Heart right ventricle (tissue), 16 donors: ENCODE data around the gene LOX. TPM values are rescaled to one million over a fixed set of nuclear protein-coding genes. Genes with fewer than 3 reads are reported as not detected.
A peak's percentile ranks its signal among the peaks of the same experiment; 100 is the strongest.

Experiments used
- ATAC-seq, 8 donors: fragments of 200-7000 bp; cut with Tn5 transposase; one replicate each; pipeline ENCODE4 v1.9.1; 2020; ENCODE audit warnings: mild to moderate bottlenecking in 8 of 8, moderate library complexity in 8 of 8, moderate number of reproducible peaks in 1 of 8
- DNase-seq, 2 donors: peaks; one replicate each; pipeline ENCODE4 v3.0.0-alpha.2; 2020
- H3K27ac ChIP-seq, 10 donors: fragments of 200-600 bp; sonication (generic) in 2 of 10; one replicate each; pipeline versions ENCODE4 v1.5.0 to v1.8.0; 2020 to 2022; ENCODE audit warnings: mild to moderate bottlenecking in 3 of 10
- H3K27me3 ChIP-seq, 7 donors: fragments of 200-600 bp; one replicate each; pipeline ENCODE4 v1.8.0; 2021 to 2022; ENCODE audit warnings: mild to moderate bottlenecking in 2 of 7
- H3K36me3 ChIP-seq, 9 donors: fragments of 200-600 bp; sonication (generic) in 1 of 9; one replicate each; pipeline versions ENCODE4 v1.5.0 to v1.8.0; 2020 to 2022; ENCODE audit warnings: mild to moderate bottlenecking in 2 of 9
- H3K4me1 ChIP-seq, 9 donors: fragments of 200-600 bp; sonication (generic) in 1 of 9; one replicate each; pipeline versions ENCODE4 v1.5.0 to v1.8.0; 2020 to 2022; ENCODE audit warnings: mild to moderate bottlenecking in 4 of 9
- H3K4me3 ChIP-seq, 10 donors: fragments of 200-600 bp; sonication (generic) in 2 of 10; one replicate each; pipeline versions ENCODE4 v1.5.0 to v1.8.0; 2020 to 2022; ENCODE audit warnings: mild to moderate bottlenecking in 7 of 10, moderate library complexity in 2 of 10
- H3K9me3 ChIP-seq, 11 donors: fragments of 200-600 bp in 10 of 11; sonication (generic) in 2 of 11; one replicate each; pipeline versions ENCODE4 v1.5.0 to v1.8.0; 2013 to 2022; ENCODE audit warnings: mild to moderate bottlenecking in 2 of 11, control low read depth in 1 of 11, moderate library complexity in 1 of 11
- CTCF ChIP-seq, 9 donors: fragments of 200-600 bp; sonication (generic) in 2 of 9; IDR thresholded peaks; one replicate each; pipeline versions ENCODE4 v1.5.0 to v1.8.0; 2021 to 2022; ENCODE audit warnings: antibody characterized with exemption in 9 of 9, mild to moderate bottlenecking in 5 of 9, moderate library complexity in 1 of 9
- WGBS, 2 donors: extraction: QIAGEN DNeasy Blood & Tissue Kit; methylation state at CpG; one replicate each; pipeline ENCODE4 v1.1.7; 2013; ENCODE audit warnings: inconsistent platforms in 1 of 2; 5-methylcytosine and 5-hydroxymethylcytosine counted together
- intact Hi-C, 10 donors: fragments of 100-400 bp; cut with DNase I; formaldehyde crosslinking; loops; one replicate each; pipeline versions ENCODE4 v1.11.1 to v1.14.2; 2022
- polyA plus RNA-seq, 2 donors: library from polyadenylated mRNA; stranded (reverse); fragments of 200-250 nt; gene quantifications; one replicate each; pipeline ENCODE4 v1.2.3, GENCODE V29; 2013
- total RNA-seq, 10 donors: library from RNA; stranded (reverse); fragmentation: NEBNext Ultra II Directional in 3 of 10; extraction: Animal tissue kit (Norgen Biotek cat#: 25700) in 3 of 10; gene quantifications; one replicate each; pipeline versions ENCODE4 v1.2.1 to v1.2.4, GENCODE V29; 2021 to 2023
- donor health status: Arrhythmogenic right ventricular cardiomyopathy.
- donor health status: ischemic (EF 13 %, LVEDD 7.1; RV severe dilation, severe dysfunction).
- donor health status: healthy with polysubstance abuse.
- donor health status: DM: no; HTN: yes; CAD: no.
- donor health status: DM: no; HTN: no; CAD: no.
- donor health status: ischemic (EF 25% LVEDD 6.9; RV normal size, moderate dysfunction).
- donor health status: ischemic (EF 25% LVEDD 5.7; RV mildly dilated, moderate dysfunction).
- donor health status: healthy.
- donor health status: DM: yes; HTN: yes; CAD: no.
- donor health status: Ischemic cardiomyopathy.
- donor health status: ischemic (EF 35%, LVEDD 5.7; RV mildly dilated, moderate dysfunction).
- donor health status: nonischemic (EF 11% LVEDD 7.7; RV severe dilation, severe dysfunction).
- donor health status: DM: yes; HTN: yes; CAD: no.
- donor health status: PGD.
- donor health status: ischemic (EF 29% LVEDD 5.4; RV normal size, mild dysfunction).
- donor health status: nonischemic (EF 23%, LVEDD 6.1; RV moderate dilation, normal function).

The LOX gene
- total and polyA plus RNA-seq, 12 donors, result 1.5 to 34.7 (median 3.2) TPM

- H3K4me1 ChIP-seq, result peaks cover 0 to 8% (median 0%) of the 10 kb centered on the region in 9 donors
- WGBS, 2 donors, result 70 to 73% methylated on average over 4 of the region's 4 CpGs
- H3K9me3 ChIP-seq, result no peaks in the 10 kb centered on the region
- no peaks in the 10 kb centered on the region for H3K36me3 ChIP-seq
- H3K4me3 ChIP-seq, result no peak overlapping the region
- peak in 1 of 2 donors; percentile 4 for DNase-seq
- intact Hi-C loops, result no loop called here
- ATAC-seq, result peak in 2 of 8 donors; percentile 22 to 62
- H3K27me3 ChIP-seq, result no peaks in the 10 kb centered on the region
- no peak for TF ChIP-seq CTCF (IDR thresholded peaks at IDR 0.05)
- H3K27ac ChIP-seq, result no peak overlapping the region
Observed at GRCh38 chr5:122053181-122054109, 24.6 kb downstream of the LOX start.

- Histone ChIP-seq H3K27me3 (no peaks in the 10 kb centered on the region), H3K36me3 (no peaks in the 10 kb centered on the region), H3K4me1 (peaks cover 0 to 8% (median 0%) of the 10 kb centered on the region in 9 donors), H3K9me3 (no peaks in the 10 kb centered on the region), H3K4me3 (no peak overlapping the region), H3K27ac (no peak overlapping the region)
- no peak for TF ChIP-seq CTCF (IDR thresholded peaks at IDR 0.05)
- 76 to 90% methylated on average over 3 of the region's 3 CpGs for WGBS, 2 donors
- DNase-seq (no peak), ATAC-seq (no peak)
- intact Hi-C loops, result no loop called here
Observed at GRCh38 chr5:122051569-122051968, 26.5 kb downstream of the LOX start.

DNA sequence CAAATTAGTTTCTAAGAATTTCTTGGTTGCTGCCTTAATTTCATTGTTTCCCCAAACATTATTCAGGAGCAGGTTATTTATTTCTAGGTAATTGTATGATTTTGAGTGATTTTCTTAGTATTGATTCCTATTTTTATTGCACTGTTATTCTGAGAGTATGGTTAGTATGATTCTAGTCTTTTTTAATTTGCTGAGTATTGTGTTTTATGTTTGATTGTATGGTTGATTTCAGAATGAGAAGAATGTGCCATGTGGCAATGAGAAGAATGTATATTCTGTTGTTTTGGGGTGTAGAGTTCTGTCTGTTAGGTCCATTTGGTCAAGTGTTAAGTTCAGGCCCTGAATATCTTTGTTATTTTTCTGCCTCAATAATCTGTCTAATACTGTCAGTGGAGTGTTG lies 27.1 kb downstream of the LOX start:
- no peak for DNase-seq
- intact Hi-C loops, result no loop called here
- no peak for ATAC-seq
- Histone ChIP-seq H3K27me3 (no peaks in the 10 kb centered on the region), H3K9me3 (peaks cover 0 to 2% (median 0%) of the 10 kb centered on the region in 11 donors), H3K4me3 (no peak overlapping the region), H3K36me3 (no peaks in the 10 kb centered on the region), H3K27ac (no peak overlapping the region), H3K4me1 (peaks cover 0 to 8% (median 0%) of the 10 kb centered on the region in 9 donors)
- TF ChIP-seq CTCF (IDR thresholded peaks at IDR 0.05), result no peak

GRCh38 chr5:122040636-122041302 lies 37.3 kb downstream of the LOX start:
- no peak for TF ChIP-seq CTCF (IDR thresholded peaks at IDR 0.05)
- Histone ChIP-seq H3K36me3 (peaks cover 0 to 3% (median 0%) of the 10 kb centered on the region in 9 donors), H3K9me3 (peaks cover 0 to 14% (median 2%) of the 10 kb centered on the region in 11 donors), H3K4me3 (no peak overlapping the region), H3K27me3 (no peaks in the 10 kb centered on the region), H3K27ac (no peak overlapping the region), H3K4me1 (no peaks in the 10 kb centered on the region)
- 91 to 92% methylated on average over 3 of the region's 3 CpGs for WGBS, 2 donors
- no peak for ATAC-seq
- no peak for DNase-seq
- intact Hi-C loops, result no loop called here
